HG02763 (cell line): Measurements from ENCODE around the gene LRRC71.
"Not testable (repeated sequence)": the region's sequence is repeated elsewhere in the genome, so short reads cannot be mapped to it uniquely, and the experiment has no call there.

Experiments
- ATAC-seq: cut with Tn5 transposase; IDR thresholded peaks from one replicate; pipeline ENCODE4 v1.9.1; 2021; ENCODE audit warnings: mild to moderate bottlenecking, moderate library complexity; ENCODE audit not compliant: unreplicated experiment

LRRC71 gene

DNA sequence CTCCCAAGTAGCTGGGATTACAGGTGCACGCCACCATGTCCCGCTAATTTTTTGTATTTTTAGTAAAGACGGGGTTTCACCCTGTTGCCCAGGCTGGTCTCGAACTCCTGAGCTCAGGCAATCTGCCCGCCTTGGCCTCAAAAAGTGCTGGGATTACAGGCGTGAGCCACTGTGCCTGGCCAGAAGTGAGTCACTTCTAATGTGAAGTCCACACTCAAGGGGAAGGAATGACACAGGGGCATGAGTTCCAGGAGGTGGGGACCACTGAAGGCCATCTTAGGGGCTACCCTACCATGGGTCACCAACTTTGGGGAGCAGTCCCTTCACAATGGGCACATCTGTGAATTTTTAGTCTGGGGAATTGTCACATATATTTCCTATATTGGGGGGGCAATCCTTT is 6.3 kb downstream of the LRRC71 start:
- not testable (repeated sequence) for ATAC-seq

DNA sequence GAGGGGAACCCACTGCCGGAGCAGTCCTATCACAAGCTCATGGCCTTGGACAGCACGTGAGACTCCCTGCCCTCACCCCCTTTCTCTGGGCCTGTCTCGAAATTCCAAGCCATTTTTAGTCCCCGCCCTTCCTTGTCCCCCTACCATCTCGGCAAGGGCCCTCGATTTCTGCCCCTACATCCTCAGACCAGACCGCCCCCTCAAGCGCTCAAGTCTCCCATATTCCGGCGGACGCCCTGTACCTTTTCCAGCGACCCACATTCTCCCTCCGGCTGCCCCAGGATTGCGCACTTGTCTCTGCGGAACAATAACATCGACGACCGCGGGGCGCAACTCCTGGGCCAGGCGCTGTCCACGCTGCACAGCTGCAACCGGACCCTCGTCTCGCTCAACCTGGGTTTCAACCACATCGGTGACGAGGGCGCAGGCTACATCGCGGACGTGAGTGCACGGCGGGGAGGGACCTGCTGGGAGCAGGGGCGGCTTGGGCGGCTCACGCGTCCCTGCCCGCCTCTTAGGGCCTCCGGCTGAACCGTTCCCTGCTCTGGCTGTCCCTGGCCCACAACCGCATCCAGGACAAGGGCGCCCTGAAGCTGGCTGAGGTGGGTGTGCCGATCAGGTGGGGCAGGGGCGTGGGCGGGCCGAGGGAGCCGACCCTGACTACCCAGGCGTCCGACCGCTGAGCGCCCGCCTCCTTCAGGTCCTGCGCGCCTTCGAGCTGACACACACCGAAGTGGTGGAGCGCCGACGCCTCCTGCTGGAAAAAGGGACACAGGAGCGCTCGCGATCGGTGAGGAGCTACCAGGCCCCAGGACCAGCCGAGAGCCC is 7.0 kb downstream of the LRRC71 start:
- ATAC-seq: no peak

DNA sequence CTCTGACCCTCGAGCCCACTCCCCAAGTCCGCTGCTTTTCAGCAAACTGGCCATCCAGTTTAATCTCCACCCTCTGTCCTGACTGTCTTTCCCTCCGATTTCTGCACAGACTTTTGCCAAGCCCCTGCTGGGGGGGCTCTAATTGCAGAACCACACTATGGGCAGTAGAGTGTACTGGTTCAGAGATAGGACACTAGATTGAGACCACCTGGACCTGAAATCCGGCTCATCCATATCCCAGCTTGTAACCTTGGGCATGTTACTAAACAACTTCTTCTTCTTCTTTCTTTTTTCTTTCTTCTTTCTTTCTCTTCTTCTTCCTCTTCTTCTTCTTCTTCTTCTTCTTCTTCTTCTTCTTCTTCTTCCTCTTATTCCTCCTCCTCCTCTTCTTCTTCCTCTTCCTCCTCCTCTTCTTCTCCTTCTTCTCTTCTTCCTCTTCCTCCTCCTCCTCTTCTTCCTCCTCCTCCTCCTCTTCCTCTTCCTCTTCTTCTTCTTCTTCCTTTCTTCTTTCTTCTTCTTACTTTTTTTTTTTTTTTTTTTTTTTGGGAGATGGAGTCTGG is 7.7 kb downstream of the LRRC71 start:
- no peak for ATAC-seq

DNA sequence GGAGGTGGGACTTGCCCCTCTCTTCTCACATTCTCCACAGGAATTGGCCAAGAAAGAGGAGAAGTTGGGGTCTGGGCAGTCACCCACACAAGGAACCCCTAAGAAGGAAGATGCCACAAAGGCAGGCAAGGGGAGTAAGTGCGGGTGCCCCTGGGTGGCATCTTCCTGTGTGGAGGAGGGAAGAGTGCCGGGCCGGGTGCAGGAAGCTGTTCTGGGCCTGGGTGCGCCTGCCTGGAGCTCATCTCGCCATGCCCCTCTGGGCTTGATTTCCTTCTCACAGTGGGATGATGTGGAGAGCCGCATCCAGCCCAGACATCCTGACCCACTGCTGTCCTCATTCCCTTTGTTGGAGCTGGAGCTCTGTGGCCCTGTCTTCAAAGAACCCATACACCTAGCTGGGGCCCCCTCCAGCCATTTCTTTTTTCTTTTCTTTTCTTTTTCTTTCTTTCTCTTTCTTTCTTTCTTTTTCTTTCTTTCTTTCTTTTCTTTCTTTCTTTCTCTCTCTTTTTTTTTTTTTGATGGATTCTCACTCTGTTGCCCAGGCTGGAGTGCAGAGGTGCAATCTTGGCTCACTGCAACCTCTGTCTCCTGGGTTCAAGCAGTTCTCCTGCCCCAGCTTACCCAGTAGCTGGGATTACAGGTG is 9.3 kb downstream of the LRRC71 start:
- ATAC-seq: no peak

DNA sequence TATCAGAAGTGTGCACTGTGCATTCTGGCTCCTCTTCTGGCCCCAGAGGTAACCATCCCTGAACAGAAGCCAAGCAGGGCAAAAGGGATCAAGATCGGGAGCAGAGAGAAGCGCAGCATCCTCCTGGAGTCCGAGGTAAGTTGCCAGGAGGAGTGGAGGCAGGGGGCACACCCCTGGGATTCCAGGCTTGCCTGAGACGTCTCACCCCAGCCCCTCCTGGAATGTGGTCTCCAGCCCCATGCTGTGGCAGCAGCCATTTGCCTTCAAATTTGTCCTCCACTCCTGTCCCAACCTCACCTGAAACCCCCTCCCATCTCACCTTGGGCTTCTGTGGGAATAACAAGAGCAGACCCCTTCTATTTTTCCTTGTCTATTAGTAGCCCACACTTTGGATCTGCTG is 10.1 kb downstream of the LRRC71 start:
- no peak for ATAC-seq

DNA sequence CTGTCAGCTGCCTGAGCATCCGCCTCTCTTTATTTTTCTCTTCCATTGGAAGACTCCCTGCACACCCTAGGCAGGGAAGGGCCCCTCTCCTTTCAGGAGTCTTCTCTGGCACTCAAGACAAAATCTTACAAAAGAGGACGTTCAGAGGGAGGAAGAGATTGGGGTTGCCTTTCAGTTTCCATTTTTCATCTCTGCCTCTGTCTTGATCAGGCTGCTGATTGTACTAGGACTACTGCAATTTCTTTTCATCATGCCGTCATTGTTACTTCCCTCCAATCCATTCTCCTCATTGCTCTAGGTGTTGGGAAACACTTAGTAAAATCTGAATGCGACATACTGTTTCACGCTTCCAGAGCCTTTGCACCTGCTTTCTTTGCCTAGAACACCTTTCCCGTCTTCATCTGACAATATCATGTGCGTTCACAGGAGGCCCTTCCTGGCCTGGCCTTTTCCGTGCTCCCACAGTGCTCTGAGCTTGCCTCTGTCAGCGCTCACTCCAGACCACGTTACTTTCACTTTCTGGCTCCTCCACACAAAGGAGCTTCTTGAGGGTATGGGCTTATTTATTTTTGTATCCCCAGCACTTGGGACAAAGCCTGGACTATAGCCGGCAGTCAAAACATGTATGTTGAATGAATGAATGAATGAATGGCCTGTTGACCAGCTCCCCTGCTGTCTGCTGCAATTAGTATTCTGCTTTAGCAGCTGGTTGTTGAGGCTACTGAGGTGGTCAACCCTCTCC is 10.9 kb downstream of the LRRC71 start:
- no peak for ATAC-seq

DNA sequence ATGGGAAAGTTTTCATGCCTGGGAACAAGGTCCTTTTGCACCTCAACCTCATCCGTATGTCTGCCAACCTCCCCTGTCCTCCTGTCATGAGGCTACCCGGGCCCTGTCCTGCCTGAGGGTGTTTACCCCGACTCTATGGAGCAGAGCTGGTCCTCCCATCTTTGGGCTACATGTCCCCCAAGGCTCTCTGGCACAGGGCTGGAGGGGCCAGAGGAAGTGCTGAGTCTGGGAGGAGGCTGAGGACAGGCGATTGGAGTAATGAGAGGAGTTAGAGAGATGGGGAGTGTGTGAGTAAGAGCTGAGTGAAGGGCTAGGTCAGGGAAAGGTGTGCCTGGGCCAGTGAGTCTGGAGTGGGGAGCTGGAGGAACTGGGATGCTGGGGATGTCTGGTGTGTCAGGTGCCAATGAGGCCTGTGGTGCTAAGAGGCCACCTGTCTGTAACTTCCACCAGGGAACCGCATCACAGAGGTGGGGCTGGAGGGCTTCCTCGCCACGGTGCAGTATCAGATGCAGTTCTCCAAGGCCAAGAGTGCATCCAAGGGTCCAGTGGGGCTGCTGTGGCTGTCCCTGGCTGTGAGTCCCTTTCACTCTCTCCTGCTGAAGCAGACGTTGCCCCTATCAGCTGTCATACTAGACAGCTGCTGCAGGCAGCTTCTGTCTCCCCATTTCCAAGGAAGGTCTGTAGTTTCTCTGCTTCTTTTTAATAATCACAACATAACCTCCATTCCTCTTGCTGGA is 11.7 kb downstream of the LRRC71 start:
- ATAC-seq: no peak

DNA sequence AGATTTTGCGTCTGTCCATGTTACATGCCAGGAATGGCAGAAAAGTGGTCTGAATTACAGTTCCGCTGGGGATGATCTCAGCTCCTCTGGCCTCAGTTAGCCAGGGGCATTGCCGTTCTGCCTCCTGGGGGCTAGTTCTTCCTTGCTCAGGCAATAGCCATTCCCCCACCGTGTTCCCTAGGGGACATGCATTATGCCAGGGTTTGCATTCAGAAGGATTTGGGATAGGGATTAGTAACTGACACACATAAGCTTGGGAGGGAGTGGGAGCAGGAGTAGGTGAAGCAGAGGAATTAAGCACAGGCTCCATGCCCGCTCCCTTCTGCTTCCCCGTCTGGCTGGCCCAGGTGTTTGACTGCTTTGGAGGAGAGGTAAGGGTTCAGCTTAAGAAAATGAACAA is 12.7 kb downstream of the LRRC71 start:
- no peak for ATAC-seq

DNA sequence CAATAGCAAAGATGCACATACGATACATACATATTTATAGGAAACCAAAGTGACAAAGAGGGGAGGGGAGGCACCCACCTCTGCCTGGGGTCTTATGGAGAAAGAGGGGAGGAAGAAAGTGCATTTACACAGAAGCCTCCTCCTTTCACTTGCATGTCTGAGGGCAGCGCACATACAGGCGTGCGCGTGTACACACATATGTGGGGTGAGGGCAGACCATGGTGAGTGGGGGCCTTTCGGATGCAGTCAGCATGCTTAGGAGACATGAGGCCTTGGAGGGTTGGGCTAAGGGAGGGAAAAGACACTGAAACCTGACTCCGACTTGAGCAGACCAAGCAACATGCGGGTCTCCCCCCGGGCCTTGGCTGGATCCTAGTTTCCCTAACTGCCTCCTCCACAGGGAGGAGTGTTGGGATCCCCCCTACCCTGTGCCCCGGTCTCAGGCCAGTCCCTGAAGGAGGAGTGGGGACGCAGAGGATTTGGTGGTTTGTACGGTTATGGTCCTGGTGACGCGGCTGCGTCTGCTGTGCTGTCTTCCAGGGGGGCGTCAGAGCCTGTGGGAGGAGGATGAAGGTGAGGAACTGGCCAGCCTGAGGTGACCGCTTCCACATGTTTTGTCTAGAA is 15.2 kb downstream of the LRRC71 start:
- no peak for ATAC-seq

DNA sequence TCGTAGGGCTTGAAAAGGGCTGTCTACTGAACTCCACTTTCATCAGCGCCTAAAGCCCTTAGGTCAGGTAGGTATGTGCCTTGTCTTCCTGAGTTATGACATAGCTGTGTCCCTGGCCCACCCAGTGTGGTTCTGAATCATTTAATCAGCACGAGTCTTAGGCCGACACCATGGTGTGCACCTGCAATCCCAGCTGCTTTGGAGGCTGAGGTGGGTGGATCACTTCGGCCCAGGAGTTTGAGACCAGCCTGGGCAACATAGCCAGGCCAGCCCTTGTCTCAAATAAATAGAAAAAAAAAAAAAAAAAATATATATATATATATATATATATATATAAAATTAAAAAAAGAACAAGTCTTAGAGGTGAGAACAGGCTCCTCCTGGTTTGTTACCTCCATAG is 15.8 kb downstream of the LRRC71 start:
- ATAC-seq: no peak

DNA sequence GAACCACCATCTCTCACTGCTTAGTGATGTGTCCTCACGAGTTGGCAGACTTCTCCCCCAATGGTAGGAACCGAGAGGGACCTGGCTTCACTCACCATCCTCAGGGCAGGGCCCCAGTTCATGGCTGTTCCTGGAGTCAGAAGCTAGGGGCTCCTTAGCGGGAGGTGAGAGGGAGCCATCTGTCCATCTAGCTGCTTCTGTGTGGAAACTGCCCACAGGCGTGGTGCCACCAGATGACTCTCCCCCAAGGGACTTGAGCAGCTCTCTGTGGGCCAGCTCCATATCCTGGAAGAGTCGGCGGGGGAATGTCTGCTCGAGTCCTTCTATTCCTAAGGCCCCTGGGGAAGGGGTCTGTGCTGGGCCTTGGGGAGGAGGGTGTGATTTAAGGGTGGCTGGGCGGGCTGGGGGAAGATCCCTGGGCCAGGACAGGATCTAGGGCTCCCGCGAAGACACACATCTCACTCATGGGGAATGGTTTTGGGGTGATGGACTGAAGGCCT is 16.3 kb downstream of the LRRC71 start:
- ATAC-seq: no peak

DNA sequence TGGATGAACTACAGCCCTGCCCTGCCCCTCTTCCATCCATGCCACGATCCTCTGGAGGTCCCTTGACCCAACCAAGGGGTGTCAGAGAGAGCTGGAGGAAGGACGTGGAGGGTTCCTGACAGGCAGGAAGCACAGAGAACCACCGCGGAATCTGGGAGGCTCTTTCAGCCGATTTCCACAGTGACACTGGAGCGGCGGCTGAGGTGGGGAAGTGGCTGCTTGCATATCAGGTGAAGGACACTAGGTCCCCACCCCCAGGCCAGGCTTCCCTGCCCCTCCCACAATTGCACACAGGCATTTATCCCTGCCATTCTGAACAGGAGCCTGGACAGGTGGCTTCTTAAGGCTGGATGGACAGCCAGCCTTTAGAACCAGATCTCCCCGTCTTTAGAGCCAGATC is 17.5 kb downstream of the LRRC71 start:
- ATAC-seq: no peak

DNA sequence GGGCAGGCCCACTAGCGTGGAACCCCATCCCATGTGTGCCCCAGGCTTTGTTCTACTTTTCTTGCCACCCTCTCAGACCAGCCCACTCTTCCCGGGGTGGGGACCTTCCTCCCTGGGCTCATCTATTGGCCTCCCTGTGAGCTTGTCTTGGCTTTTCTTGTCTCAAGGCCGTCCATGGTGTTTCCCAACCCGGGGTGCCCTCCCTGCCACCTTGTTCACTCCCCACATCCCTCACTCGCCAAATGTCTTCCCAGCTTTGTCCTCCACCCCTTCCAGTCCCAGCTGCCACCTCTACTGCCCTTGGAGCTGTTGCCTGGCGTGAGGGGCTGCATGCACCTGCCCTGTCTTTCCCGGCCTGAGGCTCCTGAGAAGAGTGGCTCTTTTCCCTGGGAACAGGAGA is 18.4 kb downstream of the LRRC71 start:
- ATAC-seq: no peak

DNA sequence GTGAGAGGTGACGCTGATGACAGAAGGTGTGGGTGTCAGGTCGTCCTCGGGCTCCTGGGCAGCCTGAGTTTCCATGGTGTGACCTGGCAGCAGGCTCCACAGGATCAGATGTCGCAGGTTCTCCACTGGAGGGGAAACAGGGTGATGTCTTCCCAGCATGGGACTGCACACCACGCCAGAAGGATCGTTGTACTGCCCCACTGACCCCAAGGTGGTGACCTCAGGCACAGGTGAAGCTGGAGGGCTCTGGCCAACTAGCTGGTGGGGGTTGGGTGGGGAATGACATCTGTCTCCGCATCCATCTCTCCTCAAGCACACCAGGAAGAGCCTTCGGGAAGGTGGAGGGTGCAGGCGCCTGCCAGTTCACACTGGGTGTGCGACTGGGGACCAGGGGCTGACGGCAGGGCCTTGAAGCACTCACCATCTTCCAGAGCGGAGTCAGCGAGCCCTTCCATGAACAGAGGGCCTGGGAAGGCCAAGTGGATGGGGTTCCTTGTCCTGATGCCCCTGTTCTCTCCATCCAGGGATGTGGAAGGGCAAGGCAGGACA is 19.4 kb downstream of the LRRC71 start:
- no peak for ATAC-seq

DNA sequence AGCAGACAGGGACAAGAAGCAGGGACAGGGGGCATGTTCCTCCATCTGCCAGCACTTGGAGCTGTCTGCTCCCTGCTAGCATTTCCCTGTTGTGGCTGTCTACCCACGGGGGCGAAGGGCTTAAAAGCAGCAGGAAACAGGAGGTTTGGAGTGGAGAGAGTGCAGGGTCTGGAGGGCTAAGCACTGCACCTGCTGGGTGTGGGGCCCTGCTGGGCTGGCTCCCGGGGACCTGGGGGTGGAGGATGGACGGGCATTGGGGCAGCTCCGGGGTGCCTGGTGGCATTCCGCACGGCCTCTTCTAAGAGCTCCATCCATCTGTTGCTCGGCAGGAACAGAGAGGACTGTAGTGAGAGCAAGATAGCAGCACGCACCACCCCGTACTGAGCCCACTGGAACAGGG is 21.2 kb downstream of the LRRC71 start:
- no peak for ATAC-seq

DNA sequence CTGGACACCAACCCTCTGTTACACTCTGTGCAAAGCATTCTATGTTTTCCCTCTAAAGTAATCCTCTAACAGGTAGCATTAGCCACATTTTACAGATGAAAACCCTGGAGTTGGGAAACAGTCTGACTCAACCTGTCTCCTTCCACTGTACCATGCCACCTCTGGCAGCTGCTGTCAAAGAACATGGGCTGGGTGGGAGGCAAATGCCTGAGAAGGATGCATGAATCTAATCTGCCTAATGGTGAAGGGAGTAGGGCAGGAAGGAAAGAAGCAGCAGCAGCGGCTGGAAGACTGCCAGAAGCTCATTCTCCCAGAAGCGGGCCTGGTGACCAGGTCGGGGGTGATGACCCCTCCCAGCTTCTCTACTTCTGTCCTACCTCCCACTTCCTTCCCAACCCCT is 21.7 kb downstream of the LRRC71 start:
- ATAC-seq: no peak

DNA sequence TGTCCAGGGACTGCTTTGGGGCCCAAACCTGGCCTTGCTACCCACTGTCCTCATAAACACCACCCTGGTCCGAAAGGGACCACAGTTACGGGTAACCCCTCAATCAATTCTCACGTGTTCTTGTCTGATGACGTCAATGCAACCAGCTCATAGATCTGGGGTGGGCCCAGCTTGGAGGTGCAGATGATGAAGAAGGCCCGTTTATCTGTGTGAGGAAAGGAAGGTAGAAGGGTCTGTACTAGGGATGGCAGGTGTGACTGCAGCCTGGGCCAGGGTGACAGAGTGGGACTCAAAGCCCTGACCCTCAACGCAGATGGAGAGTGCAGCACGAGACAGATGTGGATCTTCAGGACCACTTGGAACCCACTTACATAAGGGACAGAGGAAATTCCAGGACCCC is 22.1 kb downstream of the LRRC71 start:
- no peak for ATAC-seq

DNA sequence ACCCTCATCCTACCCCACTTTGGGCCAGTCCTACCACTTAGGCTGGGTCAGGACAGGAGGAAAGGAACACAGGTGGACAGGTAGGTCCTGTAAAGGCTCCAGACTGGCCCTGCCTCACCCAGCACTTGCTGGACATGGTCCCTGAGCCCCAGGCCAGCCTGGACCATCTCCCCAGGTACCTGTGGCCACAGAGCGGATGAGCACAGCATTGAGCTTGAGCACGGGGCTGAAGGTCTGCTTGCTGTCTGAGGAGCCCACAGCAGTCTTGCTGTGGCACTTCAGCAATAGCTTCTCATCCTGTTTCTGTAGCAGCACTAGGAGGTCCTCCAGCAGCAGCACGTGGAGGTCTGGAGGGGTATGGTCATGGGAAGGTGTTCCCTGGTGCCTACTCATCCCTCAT is 23.3 kb downstream of the LRRC71 start:
- no peak for ATAC-seq

DNA sequence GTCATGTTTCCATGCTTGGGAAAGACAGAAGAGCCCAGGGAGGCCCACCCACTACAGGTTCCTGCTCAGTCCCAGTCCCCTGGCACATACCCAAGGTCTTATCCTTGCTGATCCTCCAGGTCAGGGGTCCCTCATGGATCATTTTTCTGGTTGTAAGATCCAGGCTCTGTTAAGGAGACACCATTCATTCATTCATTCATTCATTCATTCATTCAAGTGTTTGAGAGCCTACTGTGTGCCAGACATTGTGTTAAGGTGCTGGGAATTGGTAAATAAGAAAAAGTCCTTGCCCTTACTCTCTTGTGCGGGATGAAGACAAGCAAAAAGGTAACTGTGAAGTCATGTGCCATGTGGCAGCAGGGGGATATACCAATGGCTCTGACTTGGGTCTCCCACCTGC is 23.8 kb downstream of the LRRC71 start:
- no peak for ATAC-seq

DNA sequence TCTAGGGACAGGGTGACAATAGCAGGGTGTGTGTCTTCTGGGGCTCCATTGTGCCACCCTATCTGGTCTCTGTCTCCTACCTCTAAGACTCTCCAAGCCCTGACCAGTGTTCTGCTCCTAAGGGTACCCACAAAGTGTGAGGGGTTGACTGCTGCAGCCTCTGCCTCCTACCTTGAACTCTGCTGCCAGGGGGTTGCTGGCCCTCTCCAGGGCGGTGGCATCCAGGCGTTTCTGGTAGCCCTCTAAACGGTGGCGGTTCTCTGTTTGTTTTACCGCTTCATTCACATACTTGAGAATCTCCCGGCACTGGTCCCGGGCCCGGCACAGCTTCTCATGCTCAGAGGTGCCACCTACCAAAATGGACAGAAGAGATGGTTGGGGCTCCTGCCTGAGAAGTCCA is 24.4 kb downstream of the LRRC71 start:
- no peak for ATAC-seq
